Occipital lobe (tissue), 2 donors: ENCODE results near the gene CDR2. TPM values are rescaled to one million over a fixed set of nuclear protein-coding genes. Genes with fewer than 3 reads are reported as not detected.
"Not testable (repeated sequence)": the region's sequence is repeated elsewhere in the genome, so short reads cannot be mapped to it uniquely, and the experiment has no call there.

Source experiments
- DNase-seq: peaks from one replicate; lab custom pipeline; 2025; lab: John Stamatoyannopoulos, UW
- total RNA-seq: library from RNA; depleted of rRNA; stranded (reverse); fragments of >200 nt; gene quantifications from one replicate; pipeline ENCODE4 v1.2.3, GENCODE V29; 2014

The CDR2 gene
- total RNA-seq, result 8.9 TPM

GRCh38 chr16:22374311-22375116, at the start of gene CDR2:
Gene CDR2 (minus strand): TSS chr16:22374619. CDS start chr16:22374309, 310 bp downstream.
- DNase-seq, result peak; percentile 96

- no peak for DNase-seq
Measured at GRCh38 chr16:22423716-22424115, 49.3 kb upstream of the CDR2 start.

- no peak for DNase-seq
Measured at GRCh38 chr16:22421136-22421535, 46.7 kb upstream of the CDR2 start.

- no peak for DNase-seq
Measured at GRCh38 chr16:22420606-22421135, 46.3 kb upstream of the CDR2 start.

GRCh38 chr16:22419908-22420307, 45.5 kb upstream of the CDR2 start:
- no peak for DNase-seq

- DNase-seq, result no peak
Measured at GRCh38 chr16:22418826-22419225, 44.4 kb upstream of the CDR2 start.

- DNase-seq, result not testable (repeated sequence)
Measured at GRCh38 chr16:22417798-22418197, 43.4 kb upstream of the CDR2 start.

GRCh38 chr16:22417019-22417418, 42.6 kb upstream of the CDR2 start:
- DNase-seq, result no peak

GRCh38 chr16:22413819-22414218, 39.4 kb upstream of the CDR2 start:
- DNase-seq, result no peak

GRCh38 chr16:22407486-22407885, 33.1 kb upstream of the CDR2 start:
- DNase-seq, result no peak

- DNase-seq, result no peak
Measured at GRCh38 chr16:22402191-22402590, 27.8 kb upstream of the CDR2 start.

- DNase-seq, result no peak
Measured at GRCh38 chr16:22400900-22401299, 26.5 kb upstream of the CDR2 start.

- no peak for DNase-seq
Measured at GRCh38 chr16:22397931-22398330, 23.5 kb upstream of the CDR2 start.

GRCh38 chr16:22397464-22397863, 23.0 kb upstream of the CDR2 start:
- no peak for DNase-seq

GRCh38 chr16:22395960-22396359, 21.5 kb upstream of the CDR2 start:
- no peak for DNase-seq

- DNase-seq, result no peak
Measured at GRCh38 chr16:22394121-22394520, 19.7 kb upstream of the CDR2 start.

GRCh38 chr16:22388101-22388644, 13.8 kb upstream of the CDR2 start:
- DNase-seq, result no peak

- no peak for DNase-seq
Measured at GRCh38 chr16:22386976-22387375, 12.6 kb upstream of the CDR2 start.

- DNase-seq, result no peak
Measured at GRCh38 chr16:22385196-22385595, 10.8 kb upstream of the CDR2 start.

GRCh38 chr16:22383827-22384226, 9.4 kb upstream of the CDR2 start:
- no peak for DNase-seq

GRCh38 chr16:22381392-22381791, 7.0 kb upstream of the CDR2 start:
- no peak for DNase-seq

GRCh38 chr16:22380529-22380928, 6.1 kb upstream of the CDR2 start:
- no peak for DNase-seq

- no peak for DNase-seq
Measured at GRCh38 chr16:22379656-22380055, 5.2 kb upstream of the CDR2 start.
